Neural cell (in vitro differentiated cells): ENCODE results near the gene ACR.

ENCODE experiments used
- CTCF ChIP-seq: fragments of 450-650 bp; IDR thresholded peaks from 2 replicates; pipeline ENCODE4 v1.5.1; 2014; ENCODE audit warnings: antibody characterized with exemption, mild to moderate bottlenecking, moderate library complexity; ENCODE audit not compliant: poor library complexity, severe bottlenecking
- MXI1 ChIP-seq: fragments of 450-650 bp; conservative IDR thresholded peaks from 2 replicates; pipeline ENCODE4 v1.6.1; 2014; ENCODE audit warnings: antibody characterized with exemption, mild to moderate bottlenecking; ENCODE audit not compliant: poor library complexity, severe bottlenecking
- POLR2AphosphoS5 ChIP-seq: IDR thresholded peaks from 2 replicates; pipeline ENCODE4 v1.6.1; 2012

GRCh38 chr22:50699001-50699755, 38.8 kb upstream of the ACR start:
- TF ChIP-seq POLR2AphosphoS5 (no peak), CTCF (no peak), MXI1 (no peak)
